Gastrocnemius medialis (tissue), 4 donors: ENCODE data around the gene PRR33. TPM values are rescaled to one million over a fixed set of nuclear protein-coding genes. Genes with fewer than 3 reads are reported as not detected.
A peak's percentile ranks its signal among the peaks of the same experiment; 100 is the strongest.

Experiments
- ATAC-seq, 2 donors: fragments of 150-250 bp; one replicate each; pipeline ENCODE4 v1.9.1; 2016
- DNase-seq, 2 donors: peaks; one replicate each; pipeline ENCODE4 v3.0.0-alpha.2; 2019
- H3K27ac ChIP-seq, 4 donors: fragments of 200-600 bp; sonication (generic); 1 replicate in 1 of 4; 2 replicates in 3 of 4; pipeline ENCODE4 v1.5.1; 2016 to 2018; ENCODE audit warnings: mild to moderate bottlenecking in 2 of 4, moderate library complexity in 1 of 4
- H3K27me3 ChIP-seq, 3 donors: fragments of 200-600 bp; sonication (generic) in 2 of 3; 1 replicate in 1 of 3; 2 replicates in 2 of 3; pipeline versions ENCODE4 v1.5.1 to v1.6.0; 2016 to 2019; ENCODE audit warnings: mild to moderate bottlenecking in 1 of 3, moderate library complexity in 1 of 3
- H3K36me3 ChIP-seq, 2 donors: fragments of 200-600 bp; sonication (generic) in 1 of 2; one replicate each; pipeline ENCODE4 v1.5.1; 2017 to 2018
- H3K4me1 ChIP-seq, 2 donors: fragments of 200-600 bp; sonication (generic) in 1 of 2; one replicate each; pipeline ENCODE4 v1.5.1; 2016 to 2017; ENCODE audit warnings: mild to moderate bottlenecking in 2 of 2
- H3K4me3 ChIP-seq, 4 donors: fragments of 200-600 bp; sonication (generic) in 3 of 4; 1 replicate in 1 of 4; 2 replicates in 3 of 4; pipeline ENCODE4 v1.5.1; 2016 to 2019; ENCODE audit warnings: mild to moderate bottlenecking in 2 of 4
- H3K9me3 ChIP-seq, 3 donors: fragments of 200-600 bp; sonication (generic) in 2 of 3; 1 replicate in 1 of 3; 2 replicates in 2 of 3; pipeline ENCODE4 v1.5.1; 2016 to 2019
- POLR2A ChIP-seq, 2 donors: fragments of 450-650 bp; IDR thresholded peaks; one replicate each; pipeline ENCODE4 v1.6.1; 2017; ENCODE audit warnings: antibody characterized with exemption in 2 of 2, mild to moderate bottlenecking in 2 of 2, moderate library complexity in 2 of 2
- in situ Hi-C, 4 donors: fragments of 200-750 bp; cut with MboI; loops; one replicate each; pipeline versions ENCODE4 v1.15.0 to v1.8.0; 2017; ENCODE audit warnings: low sequenced_read_pairs in 4 of 4
- intact Hi-C: fragments of 100-400 bp; cut with DNase I; formaldehyde crosslinking; loops from one replicate; pipeline ENCODE4 v1.15.1; 2023; ENCODE audit warnings: low total_unique reads
- total RNA-seq, 4 donors: library from RNA; depleted of rRNA; stranded (reverse); fragments of >200 nt; gene quantifications; one replicate each; pipeline versions ENCODE4 v1.1.0 to v1.2.3, GENCODE V29; 2016
- TF ChIP-seq, protein P1 (sequence below), 5 experiments: fragments of 450-650 bp in 3 of 5; fragments of 200-600 bp in 2 of 5; sonication (generic) in 2 of 5; IDR thresholded peaks in 4 of 5; conservative IDR thresholded peaks in 1 of 5; 1 replicate in 4 of 5; 2 replicates in 1 of 5; pipeline ENCODE4 v1.5.1; 2016 to 2019; ENCODE audit warnings: antibody characterized with exemption in 5 of 5, mild to moderate bottlenecking in 3 of 5, moderate library complexity in 3 of 5

The PRR33 gene
- total RNA-seq, 4 donors from 2014 or later: 0.16 to 2.3 (median 1.0) TPM

GRCh38 chr11:1921574-1922141 is 30.0 kb upstream of the PRR33 start:
- H3K27me3 ChIP-seq: no peaks in the 10 kb centered on the region

GRCh38 chr11:1920909-1921573 is 29.3 kb upstream of the PRR33 start:
- H3K36me3 ChIP-seq: no peaks in the 10 kb centered on the region
- intact Hi-C loops (no loop called here), in situ Hi-C loops (no loop called here)
- ATAC-seq (peak; percentile 30 to 41), DNase-seq (peak; percentile 70 to 91)
- H3K4me1 ChIP-seq: peaks cover 58 to 79% of the 10 kb centered on the region in 2 donors
- peak; percentile 47 to 66 for TF ChIP-seq POLR2A (IDR thresholded peaks at IDR 0.05)
- TF ChIP-seq, protein P1, sequence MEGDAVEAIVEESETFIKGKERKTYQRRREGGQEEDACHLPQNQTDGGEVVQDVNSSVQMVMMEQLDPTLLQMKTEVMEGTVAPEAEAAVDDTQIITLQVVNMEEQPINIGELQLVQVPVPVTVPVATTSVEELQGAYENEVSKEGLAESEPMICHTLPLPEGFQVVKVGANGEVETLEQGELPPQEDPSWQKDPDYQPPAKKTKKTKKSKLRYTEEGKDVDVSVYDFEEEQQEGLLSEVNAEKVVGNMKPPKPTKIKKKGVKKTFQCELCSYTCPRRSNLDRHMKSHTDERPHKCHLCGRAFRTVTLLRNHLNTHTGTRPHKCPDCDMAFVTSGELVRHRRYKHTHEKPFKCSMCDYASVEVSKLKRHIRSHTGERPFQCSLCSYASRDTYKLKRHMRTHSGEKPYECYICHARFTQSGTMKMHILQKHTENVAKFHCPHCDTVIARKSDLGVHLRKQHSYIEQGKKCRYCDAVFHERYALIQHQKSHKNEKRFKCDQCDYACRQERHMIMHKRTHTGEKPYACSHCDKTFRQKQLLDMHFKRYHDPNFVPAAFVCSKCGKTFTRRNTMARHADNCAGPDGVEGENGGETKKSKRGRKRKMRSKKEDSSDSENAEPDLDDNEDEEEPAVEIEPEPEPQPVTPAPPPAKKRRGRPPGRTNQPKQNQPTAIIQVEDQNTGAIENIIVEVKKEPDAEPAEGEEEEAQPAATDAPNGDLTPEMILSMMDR (IDR thresholded peaks at IDR 0.05 in 4 of 5, conservative IDR thresholded peaks at IDR 0.05 in 1 of 5): no peak
- H3K4me3 ChIP-seq: peak overlapping the region in 3 of 4 donors; percentile 5 to 56 (median 53)
- no peaks in the 10 kb centered on the region for H3K9me3 ChIP-seq
- peak overlapping the region; percentile 88 to 99 (median 93) for H3K27ac ChIP-seq
- no peaks in the 10 kb centered on the region for H3K27me3 ChIP-seq

More at GRCh38 chr11:1921574-1922141, 30.0 kb upstream of the PRR33 start:
- Histone ChIP-seq H3K4me1 (peaks cover 53 to 74% of the 10 kb centered on the region in 2 donors), H3K9me3 (no peaks in the 10 kb centered on the region), H3K36me3 (no peaks in the 10 kb centered on the region), H3K27ac (peak overlapping the region; percentile 88 to 99 (median 93)), H3K4me3 (peak overlapping the region in 3 of 4 donors; percentile 24 to 56 (median 37))
- in situ Hi-C loops: no loop called here
- TF ChIP-seq POLR2A (IDR thresholded peaks at IDR 0.05): no peak
- TF ChIP-seq, protein P1 (IDR thresholded peaks at IDR 0.05 in 4 of 5, conservative IDR thresholded peaks at IDR 0.05 in 1 of 5): no peak
- peak; percentile 1 to 14 for ATAC-seq
- intact Hi-C loops: no loop called here
- peak; percentile 42 to 79 for DNase-seq

- Histone ChIP-seq H3K4me3 (peak overlapping the region in 3 of 4 donors; percentile 42 to 56 (median 53)), H3K36me3 (no peaks in the 10 kb centered on the region), H3K27me3 (no peaks in the 10 kb centered on the region), H3K4me1 (peaks cover 58 to 79% of the 10 kb centered on the region in 2 donors), H3K9me3 (no peaks in the 10 kb centered on the region), H3K27ac (peak overlapping the region; percentile 88 to 99 (median 93))
- DNase-seq (no peak), ATAC-seq (peak; percentile 10 to 12)
- intact Hi-C loops (no loop called here), in situ Hi-C loops (no loop called here)
- TF ChIP-seq POLR2A (IDR thresholded peaks at IDR 0.05): no peak
Observed at GRCh38 chr11:1920128-1920908, 28.6 kb upstream of the PRR33 start.

- Histone ChIP-seq H3K4me1 (peaks cover 58 to 79% of the 10 kb centered on the region in 2 donors), H3K36me3 (no peaks in the 10 kb centered on the region), H3K27ac (peak within 1 kb of the TSS; percentile 88 to 99 (median 93)), H3K27me3 (no peaks in the 10 kb centered on the region), H3K4me3 (peak within 1 kb of the TSS in 3 of 4 donors; percentile 42 to 56 (median 53)), H3K9me3 (no peaks in the 10 kb centered on the region)
- in situ Hi-C loops (no loop called here), intact Hi-C loops (loop anchor here (2.0 kb wide), 1 partner anchor 81 kb away; the partner anchor contains the start of gene TNNI2)
- DNase-seq (peak; percentile 72 to 90), ATAC-seq (peak; percentile 59 to 69)
- TF ChIP-seq, protein P1 (IDR thresholded peaks at IDR 0.05 in 4 of 5, conservative IDR thresholded peaks at IDR 0.05 in 1 of 5): peak in 1 of 5 experiments; percentile 23
- TF ChIP-seq POLR2A (IDR thresholded peaks at IDR 0.05): peak; percentile 47 to 83
Observed at GRCh38 chr11:1919391-1920127, 27.9 kb upstream of the PRR33 start, which contains the start of gene TNNT3. Gene TNNT3 (plus strand): TSS chr11:1919703. CDS start chr11:1922875, 3,172 bp downstream.
